GM21576 (cell line): ENCODE data around the gene ZDBF2.
"Not testable (repeated sequence)": the region's sequence is repeated elsewhere in the genome, so short reads cannot be mapped to it uniquely, and the experiment has no call there.

Source experiments
- ATAC-seq: cut with Tn5 transposase; IDR thresholded peaks from one replicate; pipeline ENCODE4 v1.9.1; 2021; ENCODE audit warnings: mild to moderate bottlenecking, moderate library complexity; ENCODE audit not compliant: unreplicated experiment

Gene ZDBF2

DNA sequence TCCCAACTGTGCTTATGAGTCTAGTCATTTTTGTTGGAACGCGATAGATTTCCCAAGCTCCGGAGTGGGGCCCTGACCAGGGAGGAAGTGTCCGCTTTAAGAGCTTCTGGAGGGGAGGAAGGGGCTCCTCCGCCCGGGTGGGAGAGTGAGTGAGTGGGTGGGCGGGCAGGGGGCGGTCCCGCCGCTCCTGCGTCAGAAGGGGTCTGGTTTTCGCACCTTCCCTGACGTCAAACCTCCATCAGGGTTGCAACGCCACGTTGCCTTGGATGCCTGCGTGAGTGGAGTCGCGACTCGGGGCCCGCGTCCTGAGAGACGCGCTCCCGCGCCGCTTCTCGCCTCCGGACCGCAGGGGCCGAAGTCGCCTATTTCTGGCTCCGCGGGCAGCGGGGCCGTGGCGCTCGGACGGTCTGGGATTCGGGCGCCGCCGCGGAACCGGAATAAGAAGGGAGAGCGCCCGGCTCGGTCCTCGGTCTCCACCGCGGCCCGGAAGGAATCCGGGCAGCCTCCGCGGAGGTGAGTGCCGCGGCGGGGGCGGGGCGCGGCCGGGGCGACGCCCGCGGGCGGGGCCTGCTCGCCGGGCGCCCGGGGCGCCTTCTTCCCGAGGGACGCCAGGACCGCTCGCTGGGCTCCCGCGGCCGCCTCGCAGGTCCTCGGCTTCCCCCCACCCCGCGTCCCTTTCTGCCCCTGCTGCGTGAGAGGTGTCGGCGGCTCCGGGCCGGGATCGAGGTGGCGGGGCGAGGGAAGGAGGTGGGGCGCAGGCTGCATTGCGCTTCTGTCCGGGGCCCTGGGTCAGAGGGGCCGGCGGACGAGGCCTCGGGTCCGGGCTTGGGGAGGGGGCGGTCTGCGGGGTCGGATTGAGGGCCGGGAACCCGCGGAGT, at the start of gene ZDBF2:
Gene ZDBF2, plus strand, starts transcription at position 230 of the 878 bp plus-strand sequence. CDS start 7,187 bp downstream, outside the sequence.
- ATAC-seq = peak; percentile 76

DNA sequence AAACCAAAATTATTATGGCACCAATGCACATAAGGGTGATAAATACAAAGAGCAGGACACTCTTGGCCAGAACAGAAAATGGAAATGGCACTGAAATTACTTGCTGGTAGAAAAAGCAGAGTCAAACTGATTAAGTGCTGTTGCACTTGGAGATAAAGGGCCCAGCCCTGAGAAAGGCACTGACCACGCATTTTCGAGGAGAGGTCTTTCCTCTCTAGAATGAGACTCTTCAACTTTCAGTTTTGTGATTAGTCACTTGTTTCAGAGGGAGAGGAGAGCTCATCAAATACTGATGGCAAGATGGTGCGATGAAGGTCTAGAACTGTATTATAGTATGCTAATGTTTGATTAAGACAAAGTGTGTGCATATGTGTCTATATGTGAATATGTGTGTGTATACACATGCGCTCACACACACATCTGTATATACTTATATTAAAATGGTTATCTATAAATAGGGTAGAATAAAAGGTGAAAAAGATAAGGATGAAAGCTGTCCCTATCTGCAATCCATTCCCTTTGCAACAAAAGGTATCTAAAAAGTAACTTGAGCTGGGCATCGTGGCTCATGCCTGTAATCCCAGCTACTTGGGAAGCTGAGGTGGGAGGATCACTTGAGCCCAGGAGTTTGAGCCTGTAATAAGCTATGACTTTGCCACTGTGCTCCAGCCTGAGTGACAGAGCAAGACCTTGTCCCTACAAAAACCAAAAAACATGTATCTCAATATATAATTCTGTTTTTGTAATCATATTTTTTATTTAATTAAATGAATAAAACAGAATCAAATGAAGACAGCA, 48.8 kb upstream of the ZDBF2 start:
- ATAC-seq = peak; percentile 94

DNA sequence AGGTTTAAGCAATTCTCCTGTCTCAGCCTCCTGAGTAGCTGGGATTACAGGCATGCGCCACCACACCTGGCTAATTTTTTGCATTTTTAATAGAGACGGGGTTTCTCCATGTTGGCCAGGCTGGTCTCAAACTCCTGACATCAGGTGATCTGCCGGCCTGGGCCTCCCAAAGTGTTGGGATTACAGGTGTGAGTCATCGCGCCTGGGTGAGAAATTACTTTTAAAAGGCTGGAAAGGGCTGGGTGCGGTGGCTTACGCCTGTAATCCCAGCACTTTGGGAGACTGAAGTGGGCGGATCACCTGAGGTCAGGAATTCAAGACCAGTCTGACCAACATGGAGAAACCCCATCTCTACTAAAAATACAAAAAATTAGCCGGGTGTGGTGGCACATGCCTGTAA, 45.8 kb upstream of the ZDBF2 start:
- ATAC-seq = not testable (repeated sequence)

DNA sequence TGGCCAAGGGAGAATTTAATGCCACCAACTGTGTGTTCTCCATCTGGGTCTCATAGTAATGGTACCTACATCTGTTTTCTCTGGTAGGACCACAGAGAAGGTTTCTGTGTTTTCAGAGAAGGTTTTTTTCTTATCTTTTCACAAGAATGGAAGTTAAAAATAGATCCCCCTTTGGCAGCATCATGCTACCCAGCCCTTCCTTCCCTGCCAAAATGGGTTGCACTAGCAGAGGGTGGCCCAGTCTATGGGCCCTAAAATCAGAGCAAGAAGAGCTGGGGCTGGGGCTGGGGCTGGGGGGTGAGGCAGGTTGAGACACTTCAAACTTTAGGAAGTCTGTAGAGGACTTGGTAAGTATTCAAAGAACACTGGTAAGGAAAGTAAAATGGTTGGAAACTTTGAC, 44.8 kb upstream of the ZDBF2 start:
- no peak for ATAC-seq

DNA sequence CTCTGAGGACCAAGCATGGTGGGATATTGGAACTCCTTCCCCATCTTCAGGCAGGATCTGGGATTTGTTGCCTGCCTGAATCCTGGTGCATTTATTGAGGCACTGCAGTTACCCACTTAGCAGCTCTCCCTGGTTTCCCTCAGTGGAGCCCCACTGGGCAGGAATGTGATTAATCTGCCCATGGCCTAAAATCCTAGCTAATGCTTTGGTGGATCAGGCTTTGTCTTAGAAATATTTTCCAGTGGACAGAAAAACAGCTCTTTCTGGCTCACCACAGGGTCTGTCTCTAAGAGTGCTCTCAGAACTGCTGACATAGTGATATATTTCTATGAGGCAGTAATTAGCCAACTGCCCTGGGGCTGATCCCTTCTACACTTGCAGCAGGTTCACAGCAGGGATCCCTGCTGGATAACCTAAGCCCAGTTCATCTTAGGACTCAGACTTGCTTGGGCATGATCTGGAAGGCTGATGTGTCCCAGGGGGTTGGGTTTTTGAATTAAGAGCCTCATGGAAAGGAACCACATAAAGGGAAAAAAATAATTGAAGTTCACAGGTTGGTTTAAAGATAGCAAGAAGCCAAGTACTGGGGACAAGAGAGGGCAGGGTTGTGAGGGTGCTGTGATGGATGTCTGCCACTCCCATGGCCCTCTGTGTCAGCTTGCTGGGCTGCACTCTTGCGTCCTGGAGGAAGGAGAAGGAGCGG, 44.3 kb upstream of the ZDBF2 start:
- ATAC-seq = no peak

DNA sequence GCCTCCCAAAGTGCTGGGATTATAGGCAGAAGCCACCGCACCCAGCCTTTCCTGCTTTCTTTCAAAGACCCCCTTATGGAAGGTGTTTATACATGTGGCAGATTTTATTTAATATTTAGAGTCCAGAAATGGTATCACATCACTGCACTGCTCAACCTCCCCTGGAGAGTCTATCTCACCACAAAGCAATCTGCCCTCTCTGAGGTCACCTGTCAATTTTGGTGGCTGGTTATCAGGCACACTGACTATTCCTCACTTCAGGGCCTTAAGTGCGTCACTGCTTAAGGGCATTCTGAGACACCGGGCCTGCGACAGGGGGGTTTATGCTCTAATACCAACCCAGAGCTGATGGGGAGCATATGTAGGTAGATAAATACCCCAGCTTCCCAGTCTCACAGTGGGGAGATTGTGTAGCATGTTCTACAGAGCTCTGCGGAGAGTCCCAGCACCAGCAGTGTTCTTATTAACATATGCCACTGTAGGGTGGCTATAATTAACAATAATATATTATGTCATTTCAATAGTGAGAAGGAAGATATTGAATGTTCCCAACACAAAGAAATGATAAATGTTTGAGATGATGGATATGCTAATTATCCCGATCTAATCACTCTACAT, 42.7 kb upstream of the ZDBF2 start:
- no peak for ATAC-seq

DNA sequence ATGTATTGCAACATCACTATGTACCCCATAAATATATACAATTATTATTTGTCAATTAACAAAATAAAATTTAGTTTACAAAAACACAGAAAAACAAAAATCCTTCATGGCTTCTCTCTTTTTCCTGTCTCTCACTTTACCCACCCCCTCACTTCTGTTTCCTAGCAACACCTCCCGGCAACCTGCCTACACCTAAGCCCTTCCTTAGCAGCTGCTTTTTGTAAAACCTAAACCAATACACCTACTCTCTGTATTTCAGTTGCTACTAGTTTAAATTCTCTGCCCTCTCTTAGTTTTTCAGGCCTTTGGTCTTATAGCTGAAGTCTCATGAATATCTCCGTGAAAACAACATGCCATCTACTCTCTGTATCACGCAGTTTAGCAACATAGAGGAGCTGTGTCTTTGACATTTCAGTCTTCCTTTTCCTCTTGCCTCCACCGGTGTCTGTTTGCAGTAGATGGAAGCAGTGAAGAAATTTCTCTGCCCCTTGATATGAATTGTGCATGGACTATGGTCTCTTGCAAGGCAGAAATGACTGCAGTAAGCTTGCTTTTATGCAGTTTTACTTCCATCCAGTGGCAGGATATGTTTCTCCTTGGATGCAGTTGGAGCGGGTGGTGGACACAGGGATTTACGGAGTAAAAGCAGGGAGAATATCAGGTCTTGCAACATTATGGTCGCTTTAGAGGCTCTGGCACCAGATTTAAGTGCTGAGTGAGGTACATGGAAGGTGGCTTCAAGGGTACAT, 42.0 kb upstream of the ZDBF2 start:
- no peak for ATAC-seq

DNA sequence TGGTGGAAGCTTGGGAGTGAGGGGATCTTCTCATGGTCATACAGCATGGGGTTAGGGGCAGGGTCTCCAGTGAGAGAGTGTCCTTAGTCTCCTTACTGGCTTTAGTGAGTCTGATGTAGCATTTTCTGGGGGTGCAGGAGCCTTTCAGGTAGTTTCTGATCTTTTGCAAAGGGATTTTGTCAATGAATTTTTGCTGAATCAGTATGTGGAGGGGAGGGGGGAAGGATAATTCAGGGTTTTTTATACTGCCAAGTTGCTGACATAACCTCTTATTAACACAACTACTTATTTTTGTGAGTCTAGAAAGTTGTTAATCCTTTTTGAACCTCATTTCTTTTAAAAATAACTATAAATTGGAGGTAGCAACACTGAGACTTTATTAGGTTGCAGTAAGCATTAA, 35.3 kb upstream of the ZDBF2 start:
- no peak for ATAC-seq

DNA sequence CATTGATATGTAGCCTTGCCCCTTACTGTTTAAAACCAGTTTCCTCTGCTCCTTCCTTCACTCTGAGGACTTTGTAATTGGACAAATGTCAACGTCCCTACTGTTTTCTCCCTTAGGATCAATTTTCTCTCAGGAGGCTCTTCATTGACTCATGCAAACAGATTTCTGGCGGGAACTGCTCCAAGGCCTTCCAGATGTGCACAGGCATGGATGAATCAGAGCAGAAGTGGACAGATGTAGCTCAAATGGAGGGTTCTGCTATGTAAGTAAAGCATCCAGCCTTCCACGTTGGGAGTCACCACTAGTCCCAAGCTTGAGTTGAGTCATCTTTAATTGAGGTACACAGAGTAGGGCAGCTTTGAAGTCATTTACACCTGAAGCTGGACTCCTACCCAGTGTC, 34.1 kb upstream of the ZDBF2 start:
- no peak for ATAC-seq

DNA sequence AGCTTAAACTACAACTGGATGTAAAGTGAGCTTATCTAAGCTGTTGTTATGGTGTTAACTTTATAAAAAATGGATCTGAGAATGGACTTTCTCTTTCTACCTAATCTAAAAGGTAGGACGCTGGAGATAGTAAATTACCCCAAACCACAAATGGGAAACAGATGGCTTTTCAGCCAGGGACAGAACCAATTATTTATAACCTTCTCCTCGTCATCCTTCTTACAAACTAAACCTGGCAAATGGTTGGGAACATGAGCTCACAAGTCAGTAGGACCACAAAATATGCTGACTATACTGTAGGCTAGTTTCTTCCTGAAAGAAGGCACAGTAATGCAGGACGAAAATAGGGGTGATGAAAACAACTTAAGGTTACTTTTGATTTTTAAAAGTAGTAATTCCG, 32.7 kb upstream of the ZDBF2 start:
- ATAC-seq = no peak

DNA sequence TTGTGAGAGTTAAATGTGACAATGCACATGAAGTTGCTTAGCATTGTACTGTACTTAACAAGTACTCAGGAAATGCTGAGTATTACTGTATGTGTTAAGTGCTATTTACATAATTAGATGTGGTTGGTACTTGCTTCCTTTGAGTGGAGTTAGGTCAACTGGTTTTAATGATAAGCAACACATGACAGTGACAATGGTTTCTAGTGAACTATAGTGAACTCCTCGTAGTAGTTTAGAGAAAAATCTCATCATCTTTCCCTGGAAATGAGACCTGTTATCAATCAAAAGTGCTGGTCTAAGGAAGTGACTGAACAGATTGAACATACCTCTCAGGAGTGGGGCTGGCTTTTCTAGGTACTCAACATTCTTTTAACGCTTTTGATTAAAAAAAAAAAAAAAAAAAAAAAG, 29.2 kb upstream of the ZDBF2 start:
- ATAC-seq = peak; percentile 49

DNA sequence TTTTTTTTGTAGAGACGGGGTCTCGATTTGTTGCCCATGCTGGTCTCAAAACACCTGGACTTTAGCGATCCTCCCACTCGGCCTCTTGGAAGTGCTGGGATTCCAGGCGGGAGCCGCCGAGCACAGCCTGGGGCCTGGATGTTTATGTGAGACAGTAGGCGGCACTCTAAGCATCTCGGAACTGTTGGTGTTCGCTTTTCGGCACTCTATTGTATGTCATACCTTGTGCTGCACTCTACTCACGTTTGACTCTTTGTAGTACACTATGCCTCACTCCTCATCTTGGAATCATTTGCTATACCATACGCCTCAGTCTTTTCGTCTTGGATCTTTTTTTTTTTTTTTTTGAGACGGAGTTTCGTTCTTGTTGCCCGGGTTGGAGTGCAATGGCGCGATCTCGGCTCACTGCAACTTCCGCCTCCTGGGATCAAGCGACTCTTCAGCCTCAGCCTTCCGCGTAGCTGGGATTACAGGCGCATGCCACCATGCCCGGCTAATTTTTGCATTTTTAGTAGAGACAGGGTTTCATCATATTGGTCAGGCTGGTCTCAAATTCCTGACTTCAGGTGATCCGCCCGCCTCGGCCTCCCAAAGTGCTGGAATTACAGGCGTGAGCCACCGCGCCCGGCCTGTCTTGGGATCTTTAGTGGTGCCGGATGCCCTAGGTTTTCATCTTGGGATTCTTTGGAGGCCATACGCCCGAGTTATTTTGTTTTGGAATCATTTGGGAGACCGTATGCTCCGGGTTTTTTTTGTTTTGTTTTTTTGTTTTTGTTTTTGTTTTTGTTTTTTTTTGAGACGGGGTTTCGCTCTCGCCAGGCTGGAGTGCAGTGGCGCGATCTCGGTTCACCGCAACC, 24.2 kb upstream of the ZDBF2 start:
- no peak for ATAC-seq

DNA sequence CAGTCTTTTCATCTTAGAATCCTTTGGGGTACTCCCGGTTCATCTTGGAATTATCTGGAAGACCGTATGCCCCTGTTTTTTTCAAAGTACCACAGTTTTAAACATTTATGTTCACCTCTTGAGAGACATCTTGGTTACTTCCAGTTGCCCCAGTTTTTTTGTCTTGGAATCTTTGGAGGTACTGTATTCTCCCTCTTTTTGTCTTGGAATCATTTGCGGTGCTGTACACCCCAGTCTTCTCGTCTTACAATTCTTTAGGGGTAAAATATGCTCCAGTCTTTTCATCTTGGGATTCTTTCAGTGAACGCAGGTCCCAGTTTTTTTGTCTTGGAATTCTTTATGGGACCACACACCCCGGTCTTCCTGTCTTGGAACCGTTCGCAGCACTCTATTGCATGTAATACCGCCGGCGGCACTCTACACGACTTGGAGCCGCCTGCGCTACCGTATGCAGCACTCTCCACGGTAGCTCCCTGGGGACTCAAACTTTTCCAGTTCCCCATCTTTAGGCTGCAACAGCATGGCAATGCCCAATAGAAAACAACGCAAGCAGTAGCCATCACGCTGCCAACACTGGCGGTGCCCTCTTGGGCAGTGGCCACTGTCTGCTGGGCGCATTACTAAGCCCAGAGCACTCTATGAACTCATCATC, 21.2 kb upstream of the ZDBF2 start:
- no peak for ATAC-seq

DNA sequence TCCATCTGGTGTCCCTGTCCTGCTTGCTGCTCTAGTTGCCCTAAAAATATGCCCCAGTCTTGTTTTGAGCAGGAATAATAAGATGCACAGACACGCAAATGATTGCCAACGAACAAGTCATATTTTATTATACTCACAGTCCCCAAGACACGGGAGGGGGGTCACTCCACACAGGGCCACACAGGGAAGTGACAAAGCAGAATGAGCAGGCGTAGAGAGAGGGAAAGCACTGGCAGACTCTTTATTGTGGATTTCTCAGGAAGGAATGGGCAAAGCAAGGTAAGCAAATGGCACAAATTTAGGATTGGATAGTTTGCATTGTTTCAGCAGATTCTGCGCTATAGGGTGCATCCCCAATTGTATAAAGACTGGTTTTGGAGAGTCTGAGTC, 20.7 kb upstream of the ZDBF2 start:
- ATAC-seq = no peak

DNA sequence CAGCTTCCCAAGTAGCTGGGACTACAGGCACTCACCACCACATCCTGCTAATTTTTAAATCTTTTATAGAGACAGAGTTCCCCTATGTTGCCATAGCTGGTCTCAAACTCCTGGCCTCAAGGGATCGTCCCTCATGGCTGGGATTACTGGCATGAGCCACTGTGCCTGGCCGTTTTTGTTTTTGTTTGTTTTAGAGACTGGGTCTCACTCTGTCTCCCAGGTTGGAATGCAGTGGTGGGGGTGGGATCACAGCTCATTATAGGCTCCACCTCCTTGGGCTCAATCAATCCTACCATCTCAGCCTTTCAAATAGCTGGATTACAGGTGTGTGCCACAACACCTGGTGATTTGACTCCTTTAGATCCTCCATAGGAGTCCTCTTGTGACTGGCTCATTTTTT, 19.5 kb upstream of the ZDBF2 start:
- ATAC-seq = no peak

DNA sequence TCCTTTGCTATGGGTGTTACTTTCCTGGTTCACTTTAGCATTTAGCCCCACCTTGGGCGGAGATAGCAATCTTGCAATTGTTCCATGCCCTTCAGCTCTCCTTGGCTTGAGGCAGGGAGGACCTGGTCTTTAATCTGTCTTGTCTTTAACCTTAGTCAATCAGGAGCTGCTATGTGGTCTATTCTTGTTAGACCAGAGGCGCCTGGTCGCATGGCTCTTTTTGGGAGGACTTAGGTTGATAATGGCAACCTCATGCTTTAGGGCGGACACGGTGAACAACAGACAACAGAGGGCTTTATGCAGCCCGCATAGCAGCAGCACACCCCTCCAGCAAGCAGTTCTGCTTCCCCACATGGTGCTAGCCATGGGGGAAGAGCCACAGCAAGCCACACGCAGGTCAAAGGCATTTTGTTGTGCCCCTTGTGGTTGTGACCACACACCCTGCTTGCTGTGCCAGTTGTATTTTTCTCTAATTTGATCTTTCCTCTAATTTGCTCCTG, 17.7 kb upstream of the ZDBF2 start:
- ATAC-seq = no peak

DNA sequence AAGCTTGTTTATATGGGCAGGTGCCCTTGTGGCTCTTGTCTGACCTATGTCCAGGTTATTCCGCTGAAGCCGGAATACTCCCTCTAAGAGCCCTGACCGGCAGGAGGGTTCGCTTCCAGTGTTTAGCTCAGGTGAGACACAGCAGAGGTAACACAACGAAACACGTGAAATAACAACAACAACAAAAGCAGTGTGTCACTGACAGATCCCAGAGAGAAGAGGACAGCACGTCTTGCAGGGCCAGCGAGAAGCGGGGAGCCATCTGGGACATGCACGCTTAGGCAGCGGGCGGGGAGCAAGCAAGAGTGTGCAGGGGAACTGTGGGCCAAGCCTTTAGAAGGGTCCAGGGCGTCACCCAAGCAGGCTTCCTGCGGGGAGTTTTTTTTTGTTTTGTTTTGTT, 17.1 kb upstream of the ZDBF2 start:
- ATAC-seq = no peak

DNA sequence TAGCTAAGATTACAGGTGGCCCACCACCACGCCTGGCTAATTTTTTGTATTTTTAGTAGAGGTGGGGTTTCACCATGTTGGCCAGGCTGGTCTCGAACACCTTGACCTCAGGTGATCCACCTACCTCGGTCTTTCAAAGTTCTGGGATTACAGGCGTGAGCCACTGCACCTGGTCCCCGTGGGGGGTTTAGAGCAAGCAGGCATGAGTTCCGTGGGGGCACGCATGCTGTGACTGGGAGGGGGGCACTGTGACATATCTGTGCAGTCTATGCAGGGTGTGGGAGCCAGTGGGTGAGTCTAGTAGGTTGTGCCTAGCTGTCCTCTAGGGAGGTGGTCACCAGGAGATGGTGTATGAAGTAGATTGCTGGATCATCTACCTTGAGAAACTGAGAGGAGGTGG, 16.6 kb upstream of the ZDBF2 start:
- no peak for ATAC-seq

DNA sequence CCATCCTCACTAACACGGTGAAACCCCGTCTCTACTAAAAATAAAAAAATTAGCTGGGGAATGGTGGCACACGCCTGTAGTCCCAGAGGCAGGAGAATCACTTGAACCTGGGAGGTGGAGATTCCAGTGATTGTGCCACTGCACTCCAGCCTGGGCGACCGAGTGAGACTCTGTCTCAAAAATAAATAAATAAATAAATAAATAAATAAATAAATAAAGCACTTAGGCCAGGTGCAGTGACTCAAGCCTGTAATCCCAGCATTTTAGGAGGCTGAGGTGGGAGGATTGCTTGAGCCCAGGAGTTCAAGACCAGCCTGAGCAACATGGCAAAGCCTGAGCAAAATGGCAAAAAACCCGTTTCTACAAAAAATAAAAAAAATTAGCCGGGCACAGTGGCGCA, 15.8 kb upstream of the ZDBF2 start:
- not testable (repeated sequence) for ATAC-seq
